GM21723 (cell line): ENCODE data around the gene ARPC2.
A peak's percentile ranks its signal among the peaks of the same experiment; 100 is the strongest.
"Not testable (repeated sequence)": the region's sequence is repeated elsewhere in the genome, so short reads cannot be mapped to it uniquely, and the experiment has no call there.

ENCODE experiments used
- ATAC-seq: cut with Tn5 transposase; IDR thresholded peaks from one replicate; pipeline ENCODE4 v1.9.1; 2021; ENCODE audit warnings: mild to moderate bottlenecking, moderate library complexity; ENCODE audit not compliant: unreplicated experiment

Gene ARPC2

GRCh38 chr2:218216674-218217359, at the start of gene ARPC2:
Gene ARPC2, plus strand, starts transcription at chr2:218217189. Its CDS starts 282 bp downstream, at chr2:218217471.
- ATAC-seq: peak; percentile 66

- ATAC-seq: no peak
Measured at GRCh38 chr2:218168016-218168415, 49.0 kb upstream of the ARPC2 start.

GRCh38 chr2:218168635-218169462, 48.1 kb upstream of the ARPC2 start:
- ATAC-seq: peak; percentile 75

- no peak for ATAC-seq
Measured at GRCh38 chr2:218169757-218170546, 47.0 kb upstream of the ARPC2 start.

GRCh38 chr2:218171744-218172143, 45.2 kb upstream of the ARPC2 start:
- ATAC-seq: not testable (repeated sequence)

- no peak for ATAC-seq
Measured at GRCh38 chr2:218172845-218173244, 44.1 kb upstream of the ARPC2 start.

GRCh38 chr2:218179782-218180181, 37.2 kb upstream of the ARPC2 start:
- ATAC-seq: no peak

GRCh38 chr2:218180467-218181114, 36.4 kb upstream of the ARPC2 start:
- no peak for ATAC-seq

- no peak for ATAC-seq
Measured at GRCh38 chr2:218184331-218184730, 32.7 kb upstream of the ARPC2 start.

GRCh38 chr2:218186355-218186766, 30.6 kb upstream of the ARPC2 start:
- peak; percentile 76 for ATAC-seq

GRCh38 chr2:218186876-218187275, 30.1 kb upstream of the ARPC2 start:
- ATAC-seq: no peak

- no peak for ATAC-seq
Measured at GRCh38 chr2:218187296-218188015, 29.5 kb upstream of the ARPC2 start.

GRCh38 chr2:218188528-218188927, 28.5 kb upstream of the ARPC2 start:
- no peak for ATAC-seq

GRCh38 chr2:218192902-218193430, 24.0 kb upstream of the ARPC2 start:
- ATAC-seq: no peak

- no peak for ATAC-seq
Measured at GRCh38 chr2:218193701-218194100, 23.3 kb upstream of the ARPC2 start.

GRCh38 chr2:218194880-218195279, 22.1 kb upstream of the ARPC2 start:
- ATAC-seq: no peak

- ATAC-seq: no peak
Measured at GRCh38 chr2:218196974-218197373, 20.0 kb upstream of the ARPC2 start.

- no peak for ATAC-seq
Measured at GRCh38 chr2:218202266-218202665, 14.7 kb upstream of the ARPC2 start.

- ATAC-seq: no peak
Measured at GRCh38 chr2:218209078-218209477, 7.9 kb upstream of the ARPC2 start.

- ATAC-seq: no peak
Measured at GRCh38 chr2:218214116-218214515, 2.9 kb upstream of the ARPC2 start.
